ENCODE results near the gene FAM174B.

FAM174B gene

GRCh38 chr15:92617549-92618520 is 37.7 kb downstream of the FAM174B start:
- peak; percentile 37 for DNase-seq

GRCh38 chr15:92616621-92617548 is 38.7 kb downstream of the FAM174B start:
- peak; percentile 57 for DNase-seq

- DNase-seq, result peak; percentile 49
Observed at GRCh38 chr15:92614791-92615785, 40.5 kb downstream of the FAM174B start.

GRCh38 chr15:92614301-92614700 is 41.3 kb downstream of the FAM174B start:
- DNase-seq, result no peak

- DNase-seq, result peak; percentile 50
Observed at GRCh38 chr15:92613841-92614240, 41.7 kb downstream of the FAM174B start.

GRCh38 chr15:92612891-92613290 is 42.7 kb downstream of the FAM174B start:
- DNase-seq, result peak; percentile 47

- peak; percentile 53 for DNase-seq
Observed at GRCh38 chr15:92611995-92612745, 43.4 kb downstream of the FAM174B start.

- no peak for DNase-seq
Observed at GRCh38 chr15:92611150-92611549, 44.4 kb downstream of the FAM174B start.

GRCh38 chr15:92610101-92610520 is 45.5 kb downstream of the FAM174B start:
- peak; percentile 54 for DNase-seq

- DNase-seq, result peak; percentile 53
Observed at GRCh38 chr15:92608866-92609700, 46.5 kb downstream of the FAM174B start.

- DNase-seq, result peak; percentile 16
Observed at GRCh38 chr15:92606836-92607150, 48.8 kb downstream of the FAM174B start.

GRCh38 chr15:92606126-92606835 is 49.3 kb downstream of the FAM174B start:
- DNase-seq, result peak; percentile 10

GRCh38 chr15:92605225-92605944 is 50.2 kb downstream of the FAM174B start:
- DNase-seq, result peak; percentile 19

GRCh38 chr15:92603743-92604470 is 51.7 kb downstream of the FAM174B start:
- peak; percentile 10 for DNase-seq

GRCh38 chr15:92603278-92603677 is 52.3 kb downstream of the FAM174B start:
- peak; percentile 47 for DNase-seq

GRCh38 chr15:92602267-92602593 is 53.3 kb downstream of the FAM174B start:
- DNase-seq, result no peak

GRCh38 chr15:92601592-92602266 is 53.8 kb downstream of the FAM174B start:
- peak; percentile 9 for DNase-seq

GRCh38 chr15:92600856-92601255 is 54.7 kb downstream of the FAM174B start:
- peak; percentile 12 for DNase-seq

All from activated effector memory CD4-positive, alpha-beta T cell treated with anti-CD3 and anti-CD28 coated beads, Interleukin-2, amount 50 U/mL, for 16 hours (primary cell).